BJ (cell line): ENCODE results near the gene PIM1. TPM values are rescaled to one million over a fixed set of nuclear protein-coding genes. Genes with fewer than 3 reads are reported as not detected.

Source experiments
- CTCF ChIA-PET: fragments of 350-600 bp; formaldehyde crosslinking; extraction: SDS; loops from one replicate; lab custom pipeline; 2021; ENCODE audit warnings: antibody characterized with exemption, inconsistent platforms; lab: Yijun Ruan, JAX
- POLR2A ChIA-PET: fragments of 300-600 bp; sonication (Branson Sonifier 250); formaldehyde crosslinking; extraction: SDS; loops from one replicate; lab custom pipeline; 2021; ENCODE audit warnings: antibody characterized with exemption; lab: Charles Lee
- DNase-seq: peaks from one replicate; pipeline ENCODE4 v3.0.0-alpha.2; 2011; ENCODE audit warnings: low read depth
- H3K27me3 ChIP-seq: 2 replicates; pipeline ENCODE4 v1.6.0; 2011; ENCODE audit warnings: low read length; ENCODE audit not compliant: control insufficient read depth, insufficient read depth
- H3K36me3 ChIP-seq: 2 replicates; pipeline ENCODE4 v1.5.1; 2011; ENCODE audit warnings: low read length; ENCODE audit not compliant: control insufficient read depth, insufficient read depth
- H3K4me3 ChIP-seq: 2 replicates; pipeline ENCODE4 v1.5.1; 2011; ENCODE audit warnings: low read depth, mild to moderate bottlenecking, control low read depth, low read length
- CTCF ChIP-seq: IDR thresholded peaks from 2 replicates; pipeline ENCODE4 v1.5.1; 2011; ENCODE audit warnings: low read depth, mild to moderate bottlenecking, control low read depth, inconsistent platforms, low read length, moderate library complexity; ENCODE audit not compliant: insufficient read depth
- polyA plus RNA-seq: library from polyadenylated mRNA; depleted of rRNA; stranded (reverse); fragments of >200 nt; gene quantifications from 2 replicates; pipeline ENCODE4 v1.2.3, GENCODE V29; 2011

Gene PIM1
- polyA plus RNA-seq, 1 experiment, result 20.7 TPM

- CTCF ChIA-PET, result interaction anchor here (8.0 kb wide), 1 partner anchor 115 kb away, joined by 243 read pairs; no protein-coding TSS in a partner anchor
- no peak overlapping the region for H3K4me3 ChIP-seq
- H3K27me3 ChIP-seq, result no peaks in the 10 kb centered on the region
- DNase-seq, result no peak
- POLR2A ChIA-PET, result interaction anchor here (0.6 kb wide), 1 partner anchor 84 kb away, joined by 3 read pairs; no protein-coding TSS in a partner anchor
- peaks cover 10% of the 10 kb centered on the region for H3K36me3 ChIP-seq
- TF ChIP-seq CTCF, result no peak
Measured at GRCh38 chr6:37168163-37168758, 1.7 kb upstream of the PIM1 start.

- POLR2A ChIA-PET, result interaction anchor here (0.6 to 0.7 kb wide), 3 partner anchors 85 to 691 kb away, joined by 3 read pairs; no protein-coding TSS in a partner anchor
- Histone ChIP-seq H3K4me3 (peak overlapping the region; percentile 60), H3K27me3 (no peaks in the 10 kb centered on the region), H3K36me3 (peaks cover 16% of the 10 kb centered on the region)
- no peak for DNase-seq
- CTCF ChIA-PET, result interaction anchor here (1.1 to 8.0 kb wide), 4 partner anchors 38 to 150 kb away, joined by 3 to 243 read pairs (median 30); no protein-coding TSS in a partner anchor
- TF ChIP-seq CTCF, result no peak
Measured at GRCh38 chr6:37168811-37169495, 999 bp upstream of the PIM1 start.

- ChIA-PET CTCF (interaction anchor here (0.8 to 8.0 kb wide), 26 partner anchors 9 to 411 kb away, joined by 3 to 243 read pairs (median 8); no protein-coding TSS in a partner anchor), POLR2A (interaction anchor here (0.6 to 0.9 kb wide), 3 partner anchors 41 to 146 kb away, joined by 3 to 37 read pairs (median 8); no protein-coding TSS in a partner anchor)
- no peak for DNase-seq
- H3K27me3 ChIP-seq, result no peaks in the 10 kb centered on the region
- peaks cover 24% of the 10 kb centered on the region for H3K36me3 ChIP-seq
- 0 out of 2 replicates have a peak, but pooled peaks have one; percentile 25 for TF ChIP-seq CTCF
- peak overlapping the region; percentile 86 for H3K4me3 ChIP-seq
Measured at GRCh38 chr6:37170273-37171200, 585 bp downstream of the PIM1 start.

GRCh38 chr6:37171201-37171969 lies 1.4 kb downstream of the PIM1 start:
- POLR2A ChIA-PET, result interaction anchor here (0.8 to 0.9 kb wide), 2 partner anchors 37 to 146 kb away, joined by 3 read pairs; no protein-coding TSS in a partner anchor
- TF ChIP-seq CTCF, result no peak
- CTCF ChIA-PET, result interaction anchor here (0.6 to 8.0 kb wide), 36 partner anchors 9 to 412 kb away, joined by 3 to 243 read pairs (median 6); no protein-coding TSS in a partner anchor
- peaks cover 24% of the 10 kb centered on the region for H3K36me3 ChIP-seq
- DNase-seq, result no peak
- no peaks in the 10 kb centered on the region for H3K27me3 ChIP-seq
- H3K4me3 ChIP-seq, result peak overlapping the region; percentile 86
